ENCODE data around the gene MAPK13. TPM values are rescaled to one million over a fixed set of nuclear protein-coding genes. Genes with fewer than 3 reads are reported as not detected.

Gene MAPK13
- total RNA-seq, 1 experiment from 2014 or later = 2.6 TPM

DNA sequence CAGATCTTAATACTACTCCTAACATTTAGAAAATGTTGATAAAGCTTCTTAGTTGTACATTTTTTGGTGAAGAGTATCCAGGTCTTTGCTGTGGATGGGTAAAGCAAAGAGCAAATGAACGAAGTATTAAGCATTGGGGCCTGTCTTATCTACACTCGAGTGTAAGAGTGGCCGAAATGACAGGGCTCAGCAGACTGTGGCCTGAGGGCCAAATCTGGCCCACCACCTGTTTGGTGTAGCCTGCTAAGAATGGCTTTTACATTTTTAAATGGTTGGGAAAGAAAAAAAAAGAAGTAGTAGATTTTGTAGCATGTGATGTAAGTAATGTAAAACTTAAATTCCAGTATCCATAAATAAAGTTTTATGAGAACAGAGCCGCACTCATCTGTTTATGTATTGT lies 19.4 kb upstream of the MAPK13 start:
- H3K36me3 ChIP-seq (ENCODE audit: insufficient read depth, low read length, poor library complexity, severe bottlenecking) = peaks cover 38% of the 10 kb centered on the region
- no peaks in the 10 kb centered on the region for H3K27me3 ChIP-seq (replicated peaks; ENCODE audit: insufficient read depth, low read depth, low read length, poor library complexity)
- ChIA-PET CTCF (no interaction called here), POLR2A (ENCODE audit: low non-redundant PET) (no interaction called here)
- H3K4me1 ChIP-seq (ENCODE audit: insufficient read depth, low read length, poor library complexity, severe bottlenecking) = no peaks in the 10 kb centered on the region
- no peak overlapping the region for H3K27ac ChIP-seq (ENCODE audit: low read depth, low read length, poor library complexity, severe bottlenecking)
- DNase-seq (ENCODE audit: low spot score) = no peak
- H3K9me3 ChIP-seq (ENCODE audit: low read depth, low read length, poor library complexity, severe bottlenecking) = no peaks in the 10 kb centered on the region
- TF ChIP-seq, protein P1, sequence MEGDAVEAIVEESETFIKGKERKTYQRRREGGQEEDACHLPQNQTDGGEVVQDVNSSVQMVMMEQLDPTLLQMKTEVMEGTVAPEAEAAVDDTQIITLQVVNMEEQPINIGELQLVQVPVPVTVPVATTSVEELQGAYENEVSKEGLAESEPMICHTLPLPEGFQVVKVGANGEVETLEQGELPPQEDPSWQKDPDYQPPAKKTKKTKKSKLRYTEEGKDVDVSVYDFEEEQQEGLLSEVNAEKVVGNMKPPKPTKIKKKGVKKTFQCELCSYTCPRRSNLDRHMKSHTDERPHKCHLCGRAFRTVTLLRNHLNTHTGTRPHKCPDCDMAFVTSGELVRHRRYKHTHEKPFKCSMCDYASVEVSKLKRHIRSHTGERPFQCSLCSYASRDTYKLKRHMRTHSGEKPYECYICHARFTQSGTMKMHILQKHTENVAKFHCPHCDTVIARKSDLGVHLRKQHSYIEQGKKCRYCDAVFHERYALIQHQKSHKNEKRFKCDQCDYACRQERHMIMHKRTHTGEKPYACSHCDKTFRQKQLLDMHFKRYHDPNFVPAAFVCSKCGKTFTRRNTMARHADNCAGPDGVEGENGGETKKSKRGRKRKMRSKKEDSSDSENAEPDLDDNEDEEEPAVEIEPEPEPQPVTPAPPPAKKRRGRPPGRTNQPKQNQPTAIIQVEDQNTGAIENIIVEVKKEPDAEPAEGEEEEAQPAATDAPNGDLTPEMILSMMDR (conservative IDR thresholded peaks at IDR 0.05; ENCODE audit: low read depth, low read length) = no peak
- no peak for TF ChIP-seq EZH2 (IDR thresholded peaks at IDR 0.05; ENCODE audit: borderline replicate concordance, low read depth, low read length, poor library complexity, severe bottlenecking)
- intact Hi-C loops (cut with micrococcal nuclease; ENCODE audit: unreplicated experiment) = no loop called here
- no TSS peak for BruUV-seq (replicated peaks)
- H3K4me3 ChIP-seq (ENCODE audit: low read depth, low read length, poor library complexity, severe bottlenecking) = no peak overlapping the region

DNA sequence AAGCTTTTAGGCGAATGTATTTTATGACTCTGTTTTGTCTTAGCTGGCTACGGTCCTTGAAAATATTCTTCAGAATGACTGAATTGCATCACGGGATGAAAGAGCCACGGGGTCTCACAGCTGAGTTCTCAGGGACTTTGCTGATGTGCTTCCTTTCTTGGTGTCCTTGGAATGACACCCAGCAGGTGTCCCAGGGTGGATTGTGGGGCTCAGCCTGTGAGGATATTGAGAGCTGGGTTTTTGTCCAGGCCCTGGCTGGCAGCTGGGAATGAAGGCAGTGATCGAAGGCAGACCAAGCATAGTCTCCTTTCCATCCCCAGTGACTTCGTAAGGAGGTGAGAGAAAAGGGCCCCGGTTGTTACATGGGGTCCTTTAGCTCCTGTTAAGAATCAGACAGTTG lies 18.8 kb upstream of the MAPK13 start:
- Histone ChIP-seq H3K9me3 (ENCODE audit: low read depth, low read length, poor library complexity, severe bottlenecking) (no peaks in the 10 kb centered on the region), H3K27me3 (replicated peaks; ENCODE audit: insufficient read depth, low read depth, low read length, poor library complexity) (no peaks in the 10 kb centered on the region), H3K27ac (ENCODE audit: low read depth, low read length, poor library complexity, severe bottlenecking) (no peak overlapping the region), H3K4me1 (ENCODE audit: insufficient read depth, low read length, poor library complexity, severe bottlenecking) (no peaks in the 10 kb centered on the region), H3K4me3 (ENCODE audit: low read depth, low read length, poor library complexity, severe bottlenecking) (no peak overlapping the region), H3K36me3 (ENCODE audit: insufficient read depth, low read length, poor library complexity, severe bottlenecking) (peaks cover 38% of the 10 kb centered on the region)
- no peak for DNase-seq (ENCODE audit: low spot score)
- ChIA-PET CTCF (interaction anchor here (0.6 kb wide), 1 partner anchor 610 kb away, joined by 4 read pairs; no protein-coding TSS in a partner anchor), POLR2A (ENCODE audit: low non-redundant PET) (no interaction called here)
- TF ChIP-seq EZH2 (IDR thresholded peaks at IDR 0.05; ENCODE audit: borderline replicate concordance, low read depth, low read length, poor library complexity, severe bottlenecking) = no peak
- TF ChIP-seq, protein P1 (conservative IDR thresholded peaks at IDR 0.05; ENCODE audit: low read depth, low read length) = no peak
- BruUV-seq (replicated peaks) = no TSS peak
- intact Hi-C loops (cut with micrococcal nuclease; ENCODE audit: unreplicated experiment) = no loop called here

DNA sequence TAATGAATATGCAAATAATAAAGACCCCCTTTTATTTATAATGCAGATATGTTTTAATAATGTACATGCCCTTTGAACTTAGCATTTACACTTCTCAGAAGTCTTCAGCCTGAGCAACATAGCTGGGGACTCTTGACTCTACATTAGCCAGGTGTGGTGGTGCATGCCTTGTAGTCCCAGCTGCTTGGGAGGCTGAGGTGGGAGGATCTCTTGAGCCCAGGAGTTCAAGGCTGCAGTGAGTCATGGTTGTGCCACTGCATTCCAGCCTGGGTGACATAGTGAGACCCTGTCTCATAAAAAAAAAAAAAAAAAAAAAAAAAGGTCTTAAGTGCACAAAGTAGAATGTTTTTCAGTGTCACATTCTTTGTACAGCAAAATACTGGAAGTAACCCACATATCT lies 17.3 kb upstream of the MAPK13 start:
- ChIA-PET POLR2A (ENCODE audit: low non-redundant PET) (no interaction called here), CTCF (no interaction called here)
- Histone ChIP-seq H3K27ac (ENCODE audit: low read depth, low read length, poor library complexity, severe bottlenecking) (no peak overlapping the region), H3K4me1 (ENCODE audit: insufficient read depth, low read length, poor library complexity, severe bottlenecking) (no peaks in the 10 kb centered on the region), H3K9me3 (ENCODE audit: low read depth, low read length, poor library complexity, severe bottlenecking) (no peaks in the 10 kb centered on the region), H3K27me3 (replicated peaks; ENCODE audit: insufficient read depth, low read depth, low read length, poor library complexity) (no peaks in the 10 kb centered on the region), H3K4me3 (ENCODE audit: low read depth, low read length, poor library complexity, severe bottlenecking) (no peak overlapping the region), H3K36me3 (ENCODE audit: insufficient read depth, low read length, poor library complexity, severe bottlenecking) (peaks cover 28% of the 10 kb centered on the region)
- TF ChIP-seq, protein P1 (conservative IDR thresholded peaks at IDR 0.05; ENCODE audit: low read depth, low read length) = no peak
- no peak for TF ChIP-seq EZH2 (IDR thresholded peaks at IDR 0.05; ENCODE audit: borderline replicate concordance, low read depth, low read length, poor library complexity, severe bottlenecking)
- intact Hi-C loops (cut with micrococcal nuclease; ENCODE audit: unreplicated experiment) = no loop called here
- DNase-seq (ENCODE audit: low spot score) = no peak
- no TSS peak for BruUV-seq (replicated peaks)
